SK-N-SH (cell line): ENCODE measurements around the gene CNOT1.

ENCODE experiments used
- EP300 ChIP-seq, 2 experiments: IDR thresholded peaks; 2 replicates each; pipeline versions ENCODE4 v1.4.0 to v1.6.1; 2012; ENCODE audit warnings: borderline replicate concordance in 1 of 2, low read depth in 1 of 2, low read length in 1 of 2
- EZH2phosphoT487 ChIP-seq: fragments of 200-600 bp; sonication (generic); IDR thresholded peaks from 2 replicates; pipeline ENCODE4 v1.6.1; 2017; ENCODE audit warnings: low read depth, mixed run types, mild to moderate bottlenecking, antibody characterized with exemption, moderate library complexity, borderline replicate concordance
- FOXM1 ChIP-seq: IDR thresholded peaks from 2 replicates; pipeline ENCODE4 v1.4.0; 2012; ENCODE audit warnings: low read depth, mild to moderate bottlenecking
- JUND ChIP-seq: IDR thresholded peaks from 2 replicates; pipeline ENCODE4 v1.4.0; 2012
- MAX ChIP-seq: IDR thresholded peaks from 2 replicates; pipeline ENCODE4 v1.4.0; 2012; ENCODE audit warnings: low read depth
- NFIC ChIP-seq: IDR thresholded peaks from 2 replicates; pipeline ENCODE4 v1.4.0; 2012; ENCODE audit warnings: borderline replicate concordance
- POLR2AphosphoS5 ChIP-seq: IDR thresholded peaks from 2 replicates; pipeline ENCODE4 v1.6.1; 2012; ENCODE audit warnings: low read depth, low read length
- RAD21 ChIP-seq: IDR thresholded peaks from 2 replicates; pipeline ENCODE4 v1.6.1; 2012; ENCODE audit warnings: mild to moderate bottlenecking, low read length
- RFX5 ChIP-seq: IDR thresholded peaks from 2 replicates; pipeline ENCODE4 v1.6.1; 2012; ENCODE audit warnings: mild to moderate bottlenecking, improper control_type of control experiment, low read length
- RXRA ChIP-seq: IDR thresholded peaks from 2 replicates; pipeline ENCODE4 v1.4.0; 2012; ENCODE audit warnings: low read depth, mild to moderate bottlenecking, borderline replicate concordance
- TCF12 ChIP-seq: IDR thresholded peaks from 2 replicates; pipeline ENCODE4 v1.4.0; 2012
- TF ChIP-seq, protein P1 (sequence below): IDR thresholded peaks from 2 replicates; pipeline ENCODE4 v1.4.0; 2012; ENCODE audit warnings: low read depth, borderline replicate concordance
- TF ChIP-seq, protein P2 (sequence below): fragments of 200-600 bp; sonication (generic); IDR thresholded peaks from 2 replicates; pipeline ENCODE4 v1.6.1; 2017; ENCODE audit warnings: antibody characterized with exemption, mild to moderate bottlenecking, moderate library complexity

DNA sequence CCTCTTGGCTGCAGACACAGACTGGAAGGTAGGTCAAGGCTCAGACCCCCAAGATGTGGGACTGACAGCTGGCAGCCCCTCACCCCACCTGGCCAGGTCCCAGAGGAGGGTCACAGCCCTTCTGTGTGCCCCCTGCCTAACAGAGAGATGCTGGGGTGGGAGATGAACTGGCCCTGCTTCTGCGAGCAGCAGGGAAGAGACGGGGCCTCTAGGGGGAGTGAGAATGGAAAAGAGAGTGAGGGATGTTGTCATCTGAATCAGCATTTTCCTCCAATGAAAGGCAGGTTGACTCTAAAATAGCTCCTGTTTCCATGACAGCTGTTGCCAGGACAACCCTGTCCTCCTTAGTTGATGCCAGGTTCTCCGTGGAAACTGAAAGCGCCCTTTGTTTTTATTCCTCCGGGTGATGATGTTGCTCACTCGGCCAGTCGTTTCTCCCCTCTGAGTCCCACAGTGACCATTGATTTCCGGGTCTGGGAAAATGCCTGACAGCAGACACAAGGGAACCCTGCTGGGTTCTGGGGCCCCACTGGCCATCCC, 134.6 kb downstream of the CNOT1 start:
- TF ChIP-seq NFIC: no peak
- TF ChIP-seq, protein P1, sequence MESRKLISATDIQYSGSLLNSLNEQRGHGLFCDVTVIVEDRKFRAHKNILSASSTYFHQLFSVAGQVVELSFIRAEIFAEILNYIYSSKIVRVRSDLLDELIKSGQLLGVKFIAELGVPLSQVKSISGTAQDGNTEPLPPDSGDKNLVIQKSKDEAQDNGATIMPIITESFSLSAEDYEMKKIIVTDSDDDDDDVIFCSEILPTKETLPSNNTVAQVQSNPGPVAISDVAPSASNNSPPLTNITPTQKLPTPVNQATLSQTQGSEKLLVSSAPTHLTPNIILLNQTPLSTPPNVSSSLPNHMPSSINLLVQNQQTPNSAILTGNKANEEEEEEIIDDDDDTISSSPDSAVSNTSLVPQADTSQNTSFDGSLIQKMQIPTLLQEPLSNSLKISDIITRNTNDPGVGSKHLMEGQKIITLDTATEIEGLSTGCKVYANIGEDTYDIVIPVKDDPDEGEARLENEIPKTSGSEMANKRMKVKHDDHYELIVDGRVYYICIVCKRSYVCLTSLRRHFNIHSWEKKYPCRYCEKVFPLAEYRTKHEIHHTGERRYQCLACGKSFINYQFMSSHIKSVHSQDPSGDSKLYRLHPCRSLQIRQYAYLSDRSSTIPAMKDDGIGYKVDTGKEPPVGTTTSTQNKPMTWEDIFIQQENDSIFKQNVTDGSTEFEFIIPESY: no peak
- TF ChIP-seq EZH2phosphoT487: no peak
- peak; percentile 17 to 38; a peak in 2 of 4 replicates for TF ChIP-seq EP300 (IDR thresholded peaks at IDR 0.05; ENCODE audit: borderline replicate concordance in 1 of 2, low read depth in 1 of 2, low read length in 1 of 2)
- TF ChIP-seq, protein P2, sequence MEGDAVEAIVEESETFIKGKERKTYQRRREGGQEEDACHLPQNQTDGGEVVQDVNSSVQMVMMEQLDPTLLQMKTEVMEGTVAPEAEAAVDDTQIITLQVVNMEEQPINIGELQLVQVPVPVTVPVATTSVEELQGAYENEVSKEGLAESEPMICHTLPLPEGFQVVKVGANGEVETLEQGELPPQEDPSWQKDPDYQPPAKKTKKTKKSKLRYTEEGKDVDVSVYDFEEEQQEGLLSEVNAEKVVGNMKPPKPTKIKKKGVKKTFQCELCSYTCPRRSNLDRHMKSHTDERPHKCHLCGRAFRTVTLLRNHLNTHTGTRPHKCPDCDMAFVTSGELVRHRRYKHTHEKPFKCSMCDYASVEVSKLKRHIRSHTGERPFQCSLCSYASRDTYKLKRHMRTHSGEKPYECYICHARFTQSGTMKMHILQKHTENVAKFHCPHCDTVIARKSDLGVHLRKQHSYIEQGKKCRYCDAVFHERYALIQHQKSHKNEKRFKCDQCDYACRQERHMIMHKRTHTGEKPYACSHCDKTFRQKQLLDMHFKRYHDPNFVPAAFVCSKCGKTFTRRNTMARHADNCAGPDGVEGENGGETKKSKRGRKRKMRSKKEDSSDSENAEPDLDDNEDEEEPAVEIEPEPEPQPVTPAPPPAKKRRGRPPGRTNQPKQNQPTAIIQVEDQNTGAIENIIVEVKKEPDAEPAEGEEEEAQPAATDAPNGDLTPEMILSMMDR: peak; percentile 69
- TF ChIP-seq RAD21: peak; percentile 43
- TF ChIP-seq RXRA: no peak
- TF ChIP-seq TCF12: no peak
- TF ChIP-seq JUND: no peak
- TF ChIP-seq MAX: no peak; the same call in 1 of the 2 replicates
- peak; percentile 98 for TF ChIP-seq RFX5
- TF ChIP-seq FOXM1: 0 out of 2 replicates have a peak, but pooled peaks have one; percentile 41
- TF ChIP-seq POLR2AphosphoS5: no peak
